GM12878 (cell line): ENCODE data around the gene KIAA1217. TPM values are rescaled to one million over a fixed set of nuclear protein-coding genes. Genes with fewer than 3 reads are reported as not detected.

Source experiments
- ATF2 ChIP-seq: IDR thresholded peaks from 2 replicates; pipeline ENCODE4 v1.6.1; 2012; ENCODE audit warnings: low read length, inconsistent platforms
- BACH1 ChIP-seq: fragments of 450-650 bp; IDR thresholded peaks from 2 replicates; pipeline ENCODE4 v1.6.1; 2017; ENCODE audit warnings: mild to moderate bottlenecking, borderline replicate concordance
- CBX5 ChIP-seq: sonication (generic); IDR thresholded peaks from 2 replicates; pipeline ENCODE4 v1.6.1; 2016; ENCODE audit warnings: low read depth, moderate library complexity, mild to moderate bottlenecking, inconsistent platforms
- EED ChIP-seq: sonication (generic); IDR thresholded peaks from 2 replicates; pipeline ENCODE4 v1.6.1; 2016; ENCODE audit warnings: antibody characterized with exemption, low read depth
- EP300 ChIP-seq, 2 experiments: fragments of 150-350 bp in 1 of 2; IDR thresholded peaks; 2 replicates each; pipeline ENCODE4 v1.6.1; 2011 to 2012; ENCODE audit warnings: low read depth in 2 of 2, low read length in 2 of 2, borderline replicate concordance in 1 of 2, improper control_type of control experiment in 1 of 2, inconsistent platforms in 1 of 2; ENCODE audit not compliant: control insufficient read depth in 1 of 2
- FOXM1 ChIP-seq: IDR thresholded peaks from 2 replicates; pipeline ENCODE4 v1.6.1; 2012; ENCODE audit warnings: low read depth, mild to moderate bottlenecking, inconsistent platforms, low read length, moderate library complexity
- GABPA ChIP-seq: IDR thresholded peaks from 2 replicates; pipeline ENCODE4 v1.6.1; 2014; ENCODE audit warnings: antibody characterized with exemption, low read depth, mild to moderate bottlenecking, inconsistent platforms
- HSF1 ChIP-seq: fragments of 150-350 bp; IDR thresholded peaks from 2 replicates; pipeline ENCODE4 v1.6.1; 2014; ENCODE audit warnings: mild to moderate bottlenecking, low read depth, low read length
- MEF2A ChIP-seq: IDR thresholded peaks from 2 replicates; pipeline ENCODE4 v1.6.1; 2011; ENCODE audit warnings: low read depth, mild to moderate bottlenecking, low read length, moderate library complexity; ENCODE audit not compliant: insufficient read depth
- MYB ChIP-seq: fragments of 150-350 bp; IDR thresholded peaks from 2 replicates; pipeline ENCODE4 v1.6.1; 2014; ENCODE audit warnings: mild to moderate bottlenecking, low read depth, low read length, borderline replicate concordance
- NFYA ChIP-seq: IDR thresholded peaks from 2 replicates; pipeline ENCODE4 v1.6.1; 2011; ENCODE audit warnings: low read depth, mild to moderate bottlenecking, low read length, improper control_type of control experiment, borderline replicate concordance
- NRF1 ChIP-seq: conservative IDR thresholded peaks from 2 replicates; pipeline ENCODE4 v1.6.1; 2011; ENCODE audit warnings: mild to moderate bottlenecking, low read depth, low read length, improper control_type of control experiment
- PAX5 ChIP-seq: IDR thresholded peaks from 2 replicates; pipeline ENCODE4 v1.6.1; 2011; ENCODE audit warnings: low read depth, low read length, borderline replicate concordance
- POU2F2 ChIP-seq: IDR thresholded peaks from 3 replicates; pipeline ENCODE4 v1.6.1; 2011; ENCODE audit warnings: low read depth, mild to moderate bottlenecking, low read length, borderline replicate concordance
- RAD21 ChIP-seq: IDR thresholded peaks from 2 replicates; pipeline ENCODE4 v1.6.1; 2011; ENCODE audit warnings: mild to moderate bottlenecking, low read depth, low read length, moderate library complexity; ENCODE audit not compliant: insufficient read depth
- RB1 ChIP-seq: fragments of 450-650 bp; formaldehyde crosslinking; IDR thresholded peaks from 2 replicates; pipeline ENCODE4 v1.6.1; 2017; ENCODE audit warnings: mild to moderate bottlenecking, borderline replicate concordance
- RCOR1 ChIP-seq: conservative IDR thresholded peaks from 2 replicates; pipeline ENCODE4 v1.6.1; 2012; ENCODE audit warnings: low read depth, low read length, improper control_type of control experiment
- REST ChIP-seq: IDR thresholded peaks from 2 replicates; pipeline ENCODE4 v1.6.1; 2012; ENCODE audit warnings: mild to moderate bottlenecking, low read depth, low read length
- SMAD5 ChIP-seq: IDR thresholded peaks from 2 replicates; pipeline ENCODE4 v1.6.1; 2016; ENCODE audit warnings: antibody characterized with exemption, low read depth
- SPI1 ChIP-seq: IDR thresholded peaks from 2 replicates; pipeline ENCODE4 v1.6.1; 2011; ENCODE audit warnings: low read depth, mild to moderate bottlenecking, low read length, moderate library complexity, borderline replicate concordance; ENCODE audit not compliant: insufficient read depth
- SUPT20H ChIP-seq: IDR thresholded peaks from 2 replicates; pipeline ENCODE4 v1.6.1; 2011; ENCODE audit warnings: low read depth, mild to moderate bottlenecking, low read length, moderate library complexity, borderline replicate concordance; ENCODE audit not compliant: control insufficient read depth
- TCF12 ChIP-seq: IDR thresholded peaks from 2 replicates; pipeline ENCODE4 v1.6.1; 2011; ENCODE audit warnings: low read depth, mild to moderate bottlenecking, low read length
- YY1 ChIP-seq: IDR thresholded peaks from 2 replicates; pipeline ENCODE4 v1.6.1; 2011; ENCODE audit warnings: low read depth, mild to moderate bottlenecking, low read length
- ZNF207 ChIP-seq: fragments of 450-650 bp; IDR thresholded peaks from 2 replicates; pipeline ENCODE4 v1.6.1; 2014; ENCODE audit warnings: antibody characterized with exemption, mild to moderate bottlenecking, borderline replicate concordance
- ZNF24 ChIP-seq: fragments of 450-650 bp; IDR thresholded peaks from 2 replicates; pipeline ENCODE4 v1.6.1; 2017; ENCODE audit warnings: antibody characterized with exemption, mild to moderate bottlenecking
- polyA plus RNA-seq, 11 experiments: library from polyadenylated mRNA; depleted of rRNA in 4 of 11; unstranded in 6 of 11; stranded (reverse) in 5 of 11; fragments of >200 nt; fragmentation: Nextera tagmentation in 4 of 11; fragmentation: Illumina TruSeq in 1 of 11; extraction: Ambion mirVana in 4 of 11; extraction: Trizol in 1 of 11; gene quantifications; 1 replicate in 1 of 11; 2 replicates in 10 of 11; pipeline versions ENCODE4 v1.2.1 to v1.2.3, GENCODE V29; 2011 to 2016; ENCODE audit warnings: inconsistent platforms in 2 of 11, missing spikeins in 2 of 11, low read depth in 1 of 11
- total RNA-seq, 4 experiments: library from RNA; depleted of rRNA in 3 of 4; stranded (reverse); fragments of >200 nt in 3 of 4; fragmentation: Illumina TruSeq in 1 of 4; extraction: Trizol in 1 of 4; gene quantifications; 2 replicates each; pipeline versions ENCODE4 v1.2.1 to v1.2.3, GENCODE V29; 2013 to 2021

KIAA1217 gene
- total and polyA plus RNA-seq, 10 of the 15 experiments (the other 5 are each of a cell fraction or from before 2014, with no cell fraction given) = 0.57 to 3.8 (median 2.1) TPM

- TF ChIP-seq RAD21 (no peak), ZNF24 (no peak), EP300 (IDR thresholded peaks at IDR 0.05; ENCODE audit: borderline replicate concordance in 1 of 2, control insufficient read depth in 1 of 2, low read depth in 2 of 2, low read length in 2 of 2) (peak; percentile 74 to 87; a peak in 2 of 4 replicates), NFYA (no peak), NRF1 (no peak), PAX5 (no peak), GABPA (no peak), POU2F2 (peak; percentile 92; the same call in 2 of the 3 replicates), RB1 (no peak), MEF2A (no peak), SPI1 (no peak), CBX5 (no peak), YY1 (peak; percentile 61; the same call in 1 of the 2 replicates), HSF1 (no peak), ATF2 (peak; percentile 57; the same call in 1 of the 2 replicates), RCOR1 (no peak), ZNF207 (no peak), EED (peak; percentile 71), FOXM1 (no peak), SMAD5 (no peak), REST (no peak), MYB (no peak), SUPT20H (no peak), TCF12 (no peak), BACH1 (peak; percentile 30; the same call in 1 of the 2 replicates)
Observed at GRCh38 chr10:24209946-24210491, 1.1 kb downstream of the KIAA1217 start (continued).
